Daoy (cell line): Measurements from ENCODE around the gene ZP2. TPM values are rescaled to one million over a fixed set of nuclear protein-coding genes. Genes with fewer than 3 reads are reported as not detected.
"Not testable (repeated sequence)": the region's sequence is repeated elsewhere in the genome, so short reads cannot be mapped to it uniquely, and the experiment has no call there.

Source experiments
- DNase-seq: peaks from one replicate; pipeline ENCODE4 v3.0.0-alpha.2; 2015; ENCODE audit warnings: low read depth
- total RNA-seq: library from RNA; depleted of rRNA; stranded (reverse); fragments of >200 nt; shearing (Covaris generic); gene quantifications from 2 replicates; pipeline ENCODE4 v1.2.3, GENCODE V29; 2014

Gene ZP2
- total RNA-seq, 1 experiment from 2014 or later: not detected

- no peak for DNase-seq
Measured at GRCh38 chr16:21217121-21217520, 5.7 kb upstream of the ZP2 start.

- no peak for DNase-seq
Measured at GRCh38 chr16:21214086-21214485, 2.7 kb upstream of the ZP2 start.

GRCh38 chr16:21208446-21209230, 2.7 kb downstream of the ZP2 start:
- no peak for DNase-seq

GRCh38 chr16:21206550-21206949, 4.8 kb downstream of the ZP2 start:
- no peak for DNase-seq

GRCh38 chr16:21205303-21205702, 6.1 kb downstream of the ZP2 start:
- no peak for DNase-seq

- no peak for DNase-seq
Measured at GRCh38 chr16:21203155-21203797, 8.1 kb downstream of the ZP2 start.

GRCh38 chr16:21199607-21200218, 11.7 kb downstream of the ZP2 start:
- DNase-seq: no peak

- DNase-seq: no peak
Measured at GRCh38 chr16:21197621-21198020, 13.8 kb downstream of the ZP2 start.

- no peak for DNase-seq
Measured at GRCh38 chr16:21197112-21197511, 14.3 kb downstream of the ZP2 start.

GRCh38 chr16:21195330-21195729, 16.0 kb downstream of the ZP2 start:
- DNase-seq: not testable (repeated sequence)

- peak; percentile 5 for DNase-seq
Measured at GRCh38 chr16:21194771-21195301, 16.5 kb downstream of the ZP2 start.

GRCh38 chr16:21192991-21193390, 18.4 kb downstream of the ZP2 start:
- DNase-seq: no peak

GRCh38 chr16:21190599-21190998, 20.8 kb downstream of the ZP2 start:
- no peak for DNase-seq

- DNase-seq: no peak
Measured at GRCh38 chr16:21190013-21190412, 21.4 kb downstream of the ZP2 start.

- DNase-seq: no peak
Measured at GRCh38 chr16:21189311-21189710, 22.1 kb downstream of the ZP2 start.

GRCh38 chr16:21186326-21186691, 25.1 kb downstream of the ZP2 start:
- no peak for DNase-seq

GRCh38 chr16:21185659-21186325, 25.6 kb downstream of the ZP2 start:
- DNase-seq: no peak

GRCh38 chr16:21184834-21185233, 26.5 kb downstream of the ZP2 start:
- peak; percentile 28 for DNase-seq

- DNase-seq: no peak
Measured at GRCh38 chr16:21183995-21184394, 27.4 kb downstream of the ZP2 start.

- no peak for DNase-seq
Measured at GRCh38 chr16:21179983-21180365, 31.4 kb downstream of the ZP2 start.

GRCh38 chr16:21179126-21179982, 32.0 kb downstream of the ZP2 start:
- no peak for DNase-seq
